GM21390 (cell line): ENCODE measurements around the gene SUN5.

Source experiments
- ATAC-seq: cut with Tn5 transposase; IDR thresholded peaks from one replicate; pipeline ENCODE4 v1.9.1; 2021; ENCODE audit not compliant: unreplicated experiment

The SUN5 gene

DNA sequence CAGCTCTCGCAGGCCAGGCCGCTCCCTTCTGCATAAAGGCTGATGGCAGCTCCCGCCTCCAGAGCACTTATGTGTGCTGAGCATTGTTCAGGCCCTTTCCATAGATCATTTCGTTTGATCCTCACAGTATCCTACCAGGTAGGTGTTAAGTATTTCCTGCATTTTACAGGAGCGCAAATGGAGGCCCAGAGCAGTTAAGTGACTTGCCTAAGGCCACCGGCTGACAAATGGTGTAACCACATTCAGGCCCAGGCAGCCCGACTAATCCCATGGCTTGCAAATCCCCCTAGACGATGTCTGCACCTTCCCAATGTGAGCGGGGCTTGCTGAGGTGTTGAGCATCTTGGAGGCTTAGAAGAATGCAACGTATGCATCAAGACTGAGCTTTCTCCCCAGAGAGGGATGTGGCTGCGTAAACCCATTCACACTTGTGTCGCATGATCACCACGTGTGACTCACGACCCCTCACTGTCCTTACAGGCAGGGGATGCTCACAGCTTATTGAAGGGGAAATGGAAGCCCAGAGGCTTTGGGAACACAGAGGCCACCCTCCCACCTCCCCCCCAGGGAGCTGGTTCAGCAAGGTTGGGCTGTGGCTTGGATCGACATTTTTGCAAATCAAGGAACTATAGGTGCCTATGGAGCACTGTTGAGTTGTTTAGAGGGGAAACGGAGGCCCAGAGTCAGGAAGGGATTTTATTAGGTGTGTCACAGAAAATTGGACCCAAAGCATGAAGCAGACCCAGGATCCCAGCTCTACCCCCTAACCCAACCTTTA is 10.3 kb upstream of the SUN5 start:
- ATAC-seq = no peak

DNA sequence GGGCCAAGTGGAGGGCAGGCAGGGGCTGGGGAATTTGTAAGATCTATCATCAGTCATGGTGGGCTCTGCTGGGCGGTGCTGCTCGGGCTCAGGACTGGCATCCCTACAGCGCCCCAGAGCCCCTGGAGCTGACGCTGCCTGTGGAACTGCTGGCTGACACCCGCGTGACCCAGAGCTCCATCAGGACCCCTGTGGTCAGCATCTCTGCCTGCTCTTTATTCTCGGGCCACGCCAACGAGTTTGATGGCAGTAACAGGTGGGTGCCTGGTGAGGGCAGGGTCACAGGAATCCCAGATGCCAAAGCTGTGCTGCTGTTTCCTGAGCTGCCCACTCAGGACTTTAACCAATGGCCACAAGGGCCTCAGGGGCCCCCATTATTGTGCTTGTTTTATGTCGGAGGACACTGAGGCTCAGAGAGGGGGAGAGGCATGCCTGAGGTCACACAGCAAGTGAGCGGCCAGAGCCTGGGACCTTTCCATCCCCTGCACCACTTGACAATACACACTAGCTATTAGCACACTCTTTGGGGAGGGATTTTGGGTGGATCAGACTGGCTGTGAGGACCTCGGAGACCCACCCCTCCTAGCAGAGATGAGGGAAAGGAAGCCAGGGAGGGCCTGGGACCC is 9.6 kb upstream of the SUN5 start:
- no peak for ATAC-seq

DNA sequence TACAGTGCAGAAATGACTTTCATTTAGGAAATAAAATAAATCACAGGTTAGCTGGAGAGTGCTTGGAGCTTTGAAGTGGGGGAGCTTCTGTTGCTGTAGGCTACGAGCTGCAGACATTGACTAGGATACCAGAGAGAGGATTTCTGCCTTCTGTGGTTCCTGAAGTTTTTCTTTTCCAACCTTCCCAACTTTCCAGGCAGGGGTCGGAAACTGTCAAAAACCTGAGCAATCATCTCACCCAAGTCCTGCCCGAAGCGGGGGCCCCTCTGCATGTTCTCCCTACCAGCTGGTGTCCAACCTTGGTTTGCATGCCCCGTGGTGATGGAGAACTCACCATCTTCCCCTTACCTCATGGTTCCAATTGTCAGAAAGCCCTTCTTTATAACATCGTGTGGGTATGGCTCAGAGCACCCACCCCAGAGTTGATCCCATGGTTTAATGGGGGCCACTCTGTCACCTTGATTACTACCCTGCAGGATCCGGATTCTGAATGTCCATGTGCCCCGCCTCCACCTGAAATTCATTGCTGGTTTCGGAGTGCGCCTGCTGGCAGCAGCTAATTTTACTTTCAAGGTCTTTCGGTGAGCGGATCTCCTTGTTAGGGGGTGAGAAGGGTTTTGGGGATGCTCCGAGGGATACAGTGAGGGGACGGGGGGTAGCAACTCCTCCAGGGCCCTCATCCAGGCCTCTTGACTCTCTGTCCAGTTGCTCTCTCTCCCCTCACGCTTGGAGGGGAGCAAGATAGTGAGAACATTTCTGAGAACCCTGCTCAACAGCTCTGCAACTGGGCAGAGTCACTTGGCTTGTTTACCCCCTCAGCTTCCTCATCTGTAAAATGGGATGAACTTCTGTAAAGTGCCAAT is 8.3 kb upstream of the SUN5 start:
- no peak for ATAC-seq

DNA sequence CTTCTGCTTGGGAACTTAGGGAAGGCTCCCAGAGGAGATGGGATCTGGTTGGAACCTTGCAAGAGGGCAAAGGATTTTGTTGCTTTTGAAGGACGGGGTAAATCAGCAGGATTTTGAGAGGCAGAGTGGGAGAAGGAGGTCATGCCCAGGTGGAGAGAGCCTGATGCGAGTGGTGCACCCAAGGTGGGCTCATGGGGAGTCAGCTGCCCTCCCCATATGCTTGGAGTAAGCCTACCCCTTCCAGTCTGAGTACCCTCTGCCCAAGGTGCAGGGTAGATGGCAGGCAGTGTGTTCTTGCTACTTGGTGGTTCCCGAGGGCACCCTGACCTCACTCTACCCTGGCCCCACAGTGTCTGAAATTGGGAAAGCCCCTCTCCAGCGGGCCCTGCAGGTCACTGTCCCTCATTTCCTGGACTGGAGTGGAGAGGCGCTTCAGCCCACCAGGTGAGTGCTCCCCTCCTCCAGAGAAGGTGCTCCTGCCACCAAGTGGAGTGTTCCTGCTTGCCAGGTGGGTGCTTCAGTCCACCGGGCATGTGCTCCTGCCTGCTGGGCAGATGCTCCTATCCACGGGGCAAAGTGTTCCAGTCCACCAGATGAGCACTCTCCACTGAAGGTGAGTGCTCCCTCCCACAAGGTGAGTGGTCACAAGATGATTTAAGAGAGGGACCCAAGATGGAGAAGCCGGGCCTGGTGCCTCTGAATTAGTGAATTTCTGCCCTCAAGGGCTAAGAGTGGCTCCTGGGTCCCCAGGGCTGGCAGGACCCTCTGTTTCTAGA is 6.6 kb upstream of the SUN5 start:
- ATAC-seq = no peak

DNA sequence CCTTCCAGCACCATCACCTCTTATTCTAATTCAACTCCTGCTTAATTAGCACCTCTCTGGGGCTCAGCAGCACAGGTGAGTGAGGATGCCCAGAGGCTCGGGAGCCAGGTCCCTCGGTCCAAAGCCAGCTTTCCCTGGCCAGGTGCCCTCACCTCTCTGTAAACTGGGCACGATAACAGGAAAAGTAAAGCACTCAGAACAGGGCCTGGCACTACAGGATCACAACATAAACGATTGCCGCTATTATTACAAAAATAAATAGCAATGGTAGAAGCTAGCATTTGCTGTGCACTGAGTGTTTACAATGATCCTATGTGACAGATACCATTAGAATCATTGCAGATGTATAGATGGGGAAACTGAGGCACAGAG is 5.9 kb upstream of the SUN5 start:
- ATAC-seq = no peak

DNA sequence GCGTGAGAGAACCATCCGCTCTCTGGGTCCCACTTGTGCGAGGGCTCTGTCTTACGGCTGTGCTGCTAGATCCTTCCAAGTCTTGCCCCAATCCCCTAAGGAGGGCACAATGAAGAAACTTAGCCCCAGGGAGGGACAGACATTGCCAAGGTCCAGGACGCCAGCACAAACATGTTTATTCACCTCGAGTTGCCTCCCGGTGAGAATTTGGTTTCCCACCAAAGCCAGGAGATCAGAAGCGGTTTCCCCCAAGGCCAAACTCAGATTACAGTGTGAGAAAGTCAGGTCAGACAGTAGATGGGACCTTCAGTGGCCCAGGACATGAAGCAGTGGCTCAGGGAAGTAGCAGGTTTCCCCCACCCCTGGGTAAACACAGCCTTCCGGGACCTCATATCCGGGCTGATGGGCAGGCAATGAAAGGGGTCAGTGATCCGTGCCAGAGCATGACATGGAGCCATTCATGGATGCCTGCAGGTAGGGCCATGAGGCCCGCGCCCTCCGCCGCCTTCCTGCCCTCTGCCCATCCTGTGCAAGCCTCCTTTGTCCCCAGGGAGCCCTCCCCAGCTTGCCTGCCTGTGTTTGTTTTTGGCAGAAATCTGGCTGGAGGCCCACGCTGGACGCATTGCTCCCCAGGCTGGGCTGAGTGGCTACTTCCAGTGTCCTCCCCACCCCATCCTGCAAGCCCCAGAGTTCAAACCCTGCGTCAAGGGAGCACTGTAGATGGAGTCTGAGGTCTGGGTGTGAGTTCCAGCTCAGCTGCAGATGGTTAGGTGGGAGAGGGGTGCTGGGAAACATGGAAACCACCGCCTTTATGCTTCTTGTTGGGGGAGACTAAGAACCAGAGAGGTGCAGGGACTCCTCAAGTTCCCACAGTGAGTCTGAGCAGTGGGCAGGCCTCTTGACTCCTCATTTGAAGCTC is 5.2 kb upstream of the SUN5 start:
- no peak for ATAC-seq

DNA sequence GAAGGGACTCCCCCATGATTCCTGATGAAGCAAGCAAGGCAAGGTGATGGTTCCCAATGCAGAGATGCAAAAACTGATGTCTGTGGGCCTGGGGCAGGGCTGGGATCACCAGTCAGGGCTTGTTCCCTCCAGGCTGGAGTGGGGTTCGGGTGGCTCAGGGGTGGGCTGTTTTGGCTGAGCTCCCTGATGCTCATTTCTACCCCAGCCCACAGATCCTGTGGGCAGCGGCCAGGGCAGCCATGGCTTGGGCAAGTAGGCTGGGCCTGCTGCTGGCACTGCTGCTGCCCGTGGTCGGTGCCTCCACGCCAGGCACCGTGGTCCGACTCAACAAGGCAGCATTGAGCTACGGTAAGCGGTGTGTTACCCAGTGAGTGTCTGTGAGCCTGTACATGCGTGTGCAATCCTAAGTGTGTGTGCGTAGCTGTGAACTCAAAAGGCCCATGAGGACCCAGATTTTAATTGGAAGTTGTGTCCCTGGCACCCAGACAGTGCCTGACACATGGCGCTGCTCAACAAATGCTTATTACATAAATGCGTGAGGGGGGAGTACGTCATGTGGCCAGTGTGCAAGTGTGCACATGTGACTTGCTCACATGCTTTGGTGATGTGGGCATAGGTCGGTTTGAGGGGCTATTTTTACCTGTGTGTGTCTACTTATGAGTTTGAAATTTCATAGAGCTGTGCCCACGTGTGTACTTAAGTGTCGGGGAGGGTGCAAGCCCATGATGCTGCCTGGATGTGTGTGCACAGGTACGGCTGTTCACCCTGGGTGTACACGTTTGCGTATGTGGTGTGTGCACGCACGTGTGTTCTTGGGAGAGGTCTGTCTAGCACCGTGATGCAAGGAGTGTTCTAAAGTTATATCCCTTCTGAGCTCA is 4.3 kb upstream of the SUN5 start:
- ATAC-seq = no peak

DNA sequence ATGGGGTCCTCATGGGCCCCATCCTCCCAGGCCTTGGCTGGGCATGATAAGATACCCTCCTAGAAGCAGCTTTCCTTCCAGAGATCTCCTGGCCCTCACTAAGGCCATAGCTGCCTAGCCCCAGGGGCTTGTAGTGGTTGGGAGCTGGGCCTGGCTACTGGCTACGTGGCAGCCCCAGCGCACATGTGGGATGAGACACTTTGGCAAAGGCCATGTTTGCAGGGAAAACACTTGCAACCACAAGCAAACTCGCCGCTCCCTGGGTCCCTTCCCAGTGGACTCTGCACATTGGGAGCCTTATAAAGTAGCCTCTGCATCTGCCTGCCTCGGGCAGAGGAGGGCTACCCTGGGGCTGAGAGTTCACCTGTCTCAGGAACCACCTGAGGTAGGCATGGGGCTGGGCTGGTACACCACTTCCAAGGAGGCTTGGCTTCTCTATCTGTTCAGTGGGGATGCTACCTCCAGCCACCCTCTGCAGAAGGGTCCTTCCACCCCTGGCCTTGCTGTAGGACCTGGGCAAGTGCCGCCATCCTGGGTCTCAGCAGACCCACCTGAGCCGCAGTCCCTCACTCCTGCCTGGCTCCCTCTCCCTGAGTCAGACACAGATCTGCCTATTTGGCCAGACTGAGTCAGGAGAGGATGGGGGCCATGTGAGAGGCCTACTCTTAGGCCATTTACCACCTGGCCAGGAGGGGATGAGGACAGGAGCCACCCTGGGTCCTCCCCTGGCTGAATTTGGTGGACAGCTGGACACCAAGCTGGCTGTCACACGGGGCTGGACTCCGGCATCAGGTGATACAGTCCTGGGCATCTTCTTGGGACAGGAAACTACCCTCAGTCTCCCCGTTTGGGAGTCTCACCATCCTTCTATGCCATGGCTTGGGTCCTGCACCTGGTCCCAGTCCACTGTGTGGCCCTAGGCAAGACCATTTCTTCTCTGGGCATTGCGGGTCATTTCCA is 3.4 kb upstream of the SUN5 start, which contains the start of gene BPIFB2:
Gene BPIFB2 (plus strand): TSS at position 329 of the 960 bp plus-strand sequence. CDS start 871 bp downstream, outside the sequence.
- no peak for ATAC-seq

DNA sequence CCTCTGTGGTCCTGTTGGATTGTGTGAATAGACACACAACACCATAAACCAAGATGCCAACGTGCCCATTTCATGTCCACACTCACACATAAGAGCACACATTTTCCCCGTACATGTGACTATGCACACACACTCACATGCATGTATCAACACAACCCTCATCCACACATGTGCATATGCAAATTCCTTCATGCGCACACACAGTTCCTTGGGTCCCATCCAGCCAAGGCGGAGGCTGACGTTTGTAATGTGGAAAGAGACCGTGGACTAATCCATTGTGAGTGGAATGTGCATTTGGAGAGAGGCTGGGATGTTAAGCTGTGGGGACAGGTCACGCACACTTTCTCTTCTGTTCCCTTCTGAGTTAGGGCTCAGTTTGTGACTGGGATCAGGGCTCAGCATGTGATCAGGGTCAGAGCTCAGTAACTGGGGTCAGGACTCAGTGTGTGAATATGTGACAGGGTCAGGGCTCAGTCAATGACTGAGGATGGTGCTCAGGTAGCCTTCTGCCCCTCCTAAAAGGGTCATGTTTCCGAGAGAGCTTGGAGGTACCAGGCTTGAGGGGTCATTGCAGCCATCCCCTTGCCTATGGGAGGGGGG is 2.6 kb upstream of the SUN5 start:
- ATAC-seq = no peak

DNA sequence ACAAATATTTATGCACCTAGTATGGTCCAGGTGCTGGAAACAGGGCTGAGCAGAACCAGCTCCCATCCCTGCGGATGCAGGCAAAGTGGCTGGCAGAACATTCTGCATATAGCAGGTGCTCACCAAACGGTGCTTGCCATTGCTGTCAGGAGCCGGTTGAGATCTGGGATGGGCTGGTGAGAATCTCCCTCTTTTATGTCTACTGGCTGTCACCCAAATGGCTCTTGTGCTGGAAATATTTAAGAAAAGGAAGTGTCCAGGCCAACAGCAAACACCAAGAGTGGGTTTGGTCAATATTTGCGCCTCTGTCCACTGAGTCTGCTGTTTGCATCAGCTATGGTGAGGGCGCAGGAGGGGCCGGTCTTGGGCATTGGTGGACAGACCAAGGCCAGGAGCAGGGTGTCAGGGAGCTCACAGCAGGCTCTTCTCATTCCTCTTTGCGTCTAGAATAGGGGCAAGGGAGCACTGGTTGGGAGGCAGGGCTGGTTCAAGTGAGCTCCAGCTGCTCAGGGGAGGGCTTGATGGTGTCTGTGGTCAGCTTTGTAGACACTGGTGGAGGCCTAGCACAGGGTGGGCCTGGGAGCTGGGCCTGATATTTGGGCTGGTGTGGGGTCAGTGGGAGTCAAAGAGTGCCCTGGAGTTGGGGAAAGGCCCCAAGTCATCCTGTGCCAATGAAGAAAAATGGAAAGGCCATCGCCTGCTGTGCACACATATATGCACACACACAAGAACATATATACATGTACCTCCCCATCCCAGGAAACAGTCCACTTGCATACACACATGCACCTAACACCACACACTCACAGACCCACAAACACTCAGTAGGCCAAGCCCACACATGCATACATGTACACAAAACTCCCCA is 1.9 kb upstream of the SUN5 start:
- no peak for ATAC-seq

DNA sequence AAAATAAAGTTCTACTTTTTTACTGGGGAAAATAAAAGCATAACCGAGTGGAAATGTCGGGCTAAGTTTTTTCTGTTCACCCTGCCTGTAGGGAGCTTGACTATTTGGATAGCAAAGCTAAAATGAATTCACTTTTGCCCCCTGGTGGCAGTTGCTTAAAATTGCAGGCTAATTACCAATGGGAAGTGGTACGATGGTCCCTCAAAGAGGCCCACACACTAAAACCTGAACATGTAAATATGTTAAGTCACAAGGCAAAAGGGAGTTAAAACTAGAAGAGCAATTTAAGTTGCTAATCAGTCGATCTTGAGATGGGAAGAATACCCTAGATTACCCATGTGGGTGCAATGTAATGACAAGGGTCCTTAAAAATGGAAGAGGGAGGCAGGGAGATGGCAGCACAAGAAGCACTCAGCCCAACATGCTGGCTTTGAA is 916 bp upstream of the SUN5 start:
- ATAC-seq = no peak

DNA sequence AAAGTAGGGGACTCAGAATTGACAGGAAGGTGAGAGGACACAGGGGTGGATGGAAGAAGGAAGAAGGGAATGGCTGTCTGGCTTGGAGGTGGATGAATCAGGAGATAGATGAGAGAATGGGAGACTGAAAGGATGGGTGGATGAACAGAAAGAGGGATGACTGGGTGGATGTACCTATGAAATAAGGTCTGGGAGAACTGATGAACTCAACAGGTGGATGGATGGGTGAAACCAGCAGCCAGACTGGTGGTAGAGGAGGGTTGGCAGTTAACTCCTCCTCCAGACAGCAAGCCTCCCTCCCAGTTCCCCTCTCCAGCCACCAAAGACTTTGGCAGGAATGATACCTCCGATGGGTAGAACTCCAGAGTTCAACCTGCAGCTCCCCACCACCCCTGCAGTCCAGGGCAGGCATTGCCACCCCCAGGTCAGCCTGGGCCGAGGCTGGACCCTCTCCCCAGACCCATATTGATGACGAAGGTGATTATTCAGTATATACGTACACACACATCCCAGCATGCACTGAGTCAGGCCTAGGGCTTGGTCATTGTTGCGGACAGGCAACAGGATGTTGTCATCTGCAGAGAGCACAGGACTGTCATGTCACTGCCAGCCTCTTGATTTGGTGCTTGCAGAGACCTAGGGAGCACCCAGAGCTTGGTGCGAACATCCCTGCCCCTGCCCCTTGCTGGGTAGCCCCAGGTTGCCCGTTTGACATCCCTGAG is 2.0 kb downstream of the SUN5 start:
- no peak for ATAC-seq

DNA sequence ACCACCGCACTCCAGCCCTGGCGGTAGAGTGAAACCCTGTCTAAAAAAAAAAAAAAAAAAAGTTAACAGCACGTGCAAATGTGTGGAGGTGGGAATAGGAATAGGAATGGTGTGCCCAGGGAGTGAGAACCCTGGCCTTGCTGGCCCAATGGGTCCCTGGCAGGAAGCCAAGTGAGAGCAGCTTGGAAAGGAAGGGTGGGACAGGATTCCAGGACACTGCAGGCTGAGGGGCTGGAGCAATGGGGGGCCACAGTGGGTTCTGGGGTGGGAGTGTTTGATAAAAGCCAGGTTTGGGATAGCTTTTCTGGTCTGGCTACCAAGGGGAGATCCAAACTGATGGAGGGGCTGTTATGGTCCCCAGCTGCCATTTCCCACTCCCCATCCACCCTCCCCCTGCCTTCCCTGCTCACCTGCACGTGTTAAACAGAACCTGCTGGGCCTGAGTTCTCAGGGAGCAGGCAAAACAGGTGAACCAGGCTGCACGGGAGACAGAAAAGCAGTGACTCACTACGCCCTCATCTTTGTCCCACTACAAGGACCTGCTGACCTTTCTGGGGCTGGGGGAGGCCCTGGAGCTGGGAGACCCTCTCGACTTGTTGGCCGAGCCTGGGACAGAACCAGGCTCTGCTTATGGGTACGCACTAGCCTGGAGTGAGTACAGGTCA is 3.3 kb downstream of the SUN5 start:
- no peak for ATAC-seq

DNA sequence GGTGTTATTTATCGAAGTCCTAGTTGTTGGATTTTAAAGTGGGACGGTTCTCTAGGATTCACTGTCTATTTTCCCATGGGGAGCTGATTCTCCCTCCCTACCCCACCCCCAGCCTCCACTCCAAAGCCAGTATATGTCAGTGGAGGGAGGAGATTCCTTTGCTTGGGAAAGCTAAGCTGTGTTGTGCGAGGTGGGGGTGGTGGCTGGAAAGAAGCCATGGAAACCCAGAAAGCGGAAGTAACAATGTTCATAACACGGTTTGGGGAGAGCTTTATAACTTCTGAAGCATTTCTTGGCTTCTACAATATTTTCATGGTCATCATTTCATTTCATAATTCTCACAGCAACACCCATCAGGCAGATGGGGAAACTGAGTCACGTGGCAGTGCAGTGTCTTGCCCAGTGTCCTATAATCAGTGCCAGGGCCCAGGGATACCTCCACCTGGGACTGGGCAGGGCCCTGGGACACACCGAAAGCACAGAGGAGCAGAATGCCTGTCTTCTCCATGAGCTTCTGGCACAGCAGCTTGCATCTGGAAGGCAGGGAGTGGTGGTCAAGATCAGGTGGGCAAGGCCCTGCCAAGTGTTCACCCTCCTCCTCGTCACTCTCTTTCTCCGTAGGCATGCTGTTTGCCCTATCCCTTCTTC is 4.5 kb downstream of the SUN5 start:
- no peak for ATAC-seq

DNA sequence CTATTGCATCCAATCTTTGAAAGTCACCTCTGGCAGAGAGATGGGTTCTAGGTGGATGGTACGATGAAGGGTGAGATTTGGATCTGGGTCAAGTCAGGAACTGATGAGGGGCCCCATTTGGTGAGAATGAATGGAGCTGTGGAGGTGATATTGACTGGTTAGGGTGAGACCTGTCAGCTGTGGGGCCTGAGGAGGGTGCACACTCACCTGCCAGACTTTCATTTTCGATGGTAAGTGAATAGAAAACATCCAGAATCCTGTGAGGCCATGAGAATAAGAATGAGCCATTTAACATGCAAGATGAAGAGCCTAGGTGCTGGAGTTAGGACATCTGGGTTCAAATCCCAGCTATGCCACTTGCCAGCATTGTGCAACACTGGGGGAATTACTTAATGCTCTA is 6.8 kb downstream of the SUN5 start:
- ATAC-seq = no peak
